KG1 (cell line): ENCODE measurements around the gene ABTB1.

Experiments used
- DNase-seq: peaks from one replicate; lab custom pipeline; 2025; lab: John Stamatoyannopoulos, UW

Gene ABTB1

GRCh38 chr3:127672429-127673190 lies at the start of gene ABTB1:
ABTB1 (plus strand) TSS chr3:127672952; CDS start chr3:127673026, 74 bp downstream.
- peak; percentile 66 for DNase-seq

GRCh38 chr3:127624063-127624462 lies 48.7 kb upstream of the ABTB1 start:
- DNase-seq, result no peak

- DNase-seq, result no peak
Measured at GRCh38 chr3:127625821-127626220, 46.9 kb upstream of the ABTB1 start.

- no peak for DNase-seq
Measured at GRCh38 chr3:127628426-127628787, 44.3 kb upstream of the ABTB1 start.

GRCh38 chr3:127628788-127629466 lies 43.8 kb upstream of the ABTB1 start, which contains the start of gene PODXL2:
PODXL2 (plus strand) TSS chr3:127629185; CDS start chr3:127629220, 35 bp downstream.
- DNase-seq, result no peak

- no peak for DNase-seq
Measured at GRCh38 chr3:127629467-127630403, 43.0 kb upstream of the ABTB1 start.

GRCh38 chr3:127630811-127631714 lies 41.7 kb upstream of the ABTB1 start:
- DNase-seq, result no peak

- no peak for DNase-seq
Measured at GRCh38 chr3:127632035-127632820, 40.5 kb upstream of the ABTB1 start.

GRCh38 chr3:127634653-127635052 lies 38.1 kb upstream of the ABTB1 start:
- DNase-seq, result no peak

GRCh38 chr3:127637546-127637945 lies 35.2 kb upstream of the ABTB1 start:
- peak; percentile 53 for DNase-seq

- no peak for DNase-seq
Measured at GRCh38 chr3:127637971-127638370, 34.8 kb upstream of the ABTB1 start.

GRCh38 chr3:127639173-127640041 lies 33.3 kb upstream of the ABTB1 start:
- no peak for DNase-seq

GRCh38 chr3:127640042-127640355 lies 32.8 kb upstream of the ABTB1 start:
- DNase-seq, result no peak

GRCh38 chr3:127644641-127645370 lies 27.9 kb upstream of the ABTB1 start:
- DNase-seq, result no peak

GRCh38 chr3:127645371-127646015 lies 27.3 kb upstream of the ABTB1 start:
- DNase-seq, result no peak

GRCh38 chr3:127646501-127647046 lies 26.2 kb upstream of the ABTB1 start:
- DNase-seq, result no peak

- no peak for DNase-seq
Measured at GRCh38 chr3:127647166-127647844, 25.4 kb upstream of the ABTB1 start.

- no peak for DNase-seq
Measured at GRCh38 chr3:127647845-127648204, 24.9 kb upstream of the ABTB1 start.
